Activated T-helper 2 cell treated with anti-CD3 and anti-CD28 coated beads, Interferon-gamma antibody, Interleukin-2, Interleukin-4, amounts not matched to agents 10 μg/mL and 5 μg/mL and 100 μg/mL, durations not matched to agents 14 hours and 24 hours and 36 hours (primary cell): Measurements from ENCODE around the gene MINK1. TPM values are rescaled to one million over a fixed set of nuclear protein-coding genes. Genes with fewer than 3 reads are reported as not detected.

ENCODE experiments used
- DNase-seq: peaks from one replicate; pipeline ENCODE4 v3.0.0; 2021; ENCODE audit warnings: low spot score
- H3K27ac Mint-ChIP-seq: one replicate; pipeline ENCODE4 v1.8.0; 2021; ENCODE audit warnings: mixed read lengths
- H3K27me3 Mint-ChIP-seq: one replicate; pipeline ENCODE4 v1.8.0; 2021; ENCODE audit warnings: low read depth, mixed read lengths
- H3K36me3 Mint-ChIP-seq: one replicate; pipeline ENCODE4 v1.8.0; 2021; ENCODE audit warnings: low read depth, mixed read lengths
- H3K4me1 Mint-ChIP-seq: one replicate; pipeline ENCODE4 v1.8.0; 2021; ENCODE audit warnings: low read depth, mixed read lengths
- H3K4me3 Mint-ChIP-seq: one replicate; pipeline ENCODE4 v1.8.0; 2021; ENCODE audit warnings: low read depth, mild to moderate bottlenecking, moderate library complexity, mixed read lengths
- H3K9me3 Mint-ChIP-seq: one replicate; pipeline ENCODE4 v1.8.0; 2021; ENCODE audit warnings: mixed read lengths
- intact Hi-C: fragments of 100-400 bp; cut with micrococcal nuclease; formaldehyde crosslinking; loops from one replicate; pipeline ENCODE4 v1.15.1; 2023
- total RNA-seq: library from RNA; stranded (reverse); gene quantifications from 2 replicates; pipeline ENCODE4 v1.2.3, GENCODE V29; 2022

The MINK1 gene
- total RNA-seq, 1 donor from 2014 or later, result 69.7 TPM

GRCh38 chr17:4842376-4842775 lies 9.2 kb downstream of the MINK1 start:
- H3K36me3 Mint-ChIP-seq, result peaks cover 17% of the 10 kb centered on the region
- no peaks in the 10 kb centered on the region for H3K27me3 Mint-ChIP-seq
- H3K9me3 Mint-ChIP-seq, result no peaks in the 10 kb centered on the region
- intact Hi-C loops, result no loop called here
- peaks cover 31% of the 10 kb centered on the region for H3K4me1 Mint-ChIP-seq
- no peak overlapping the region for H3K4me3 Mint-ChIP-seq
- DNase-seq, result no peak
- no peak overlapping the region for H3K27ac Mint-ChIP-seq

- no peaks in the 10 kb centered on the region for H3K9me3 Mint-ChIP-seq
- H3K27me3 Mint-ChIP-seq, result no peaks in the 10 kb centered on the region
- no peak overlapping the region for H3K27ac Mint-ChIP-seq
- H3K4me3 Mint-ChIP-seq, result no peak overlapping the region
- intact Hi-C loops, result no loop called here
- H3K4me1 Mint-ChIP-seq, result peaks cover 27% of the 10 kb centered on the region
- no peak for DNase-seq
- H3K36me3 Mint-ChIP-seq, result peaks cover 13% of the 10 kb centered on the region
Measured at GRCh38 chr17:4843321-4844000, 10.3 kb downstream of the MINK1 start.

GRCh38 chr17:4845118-4845517 lies 12.0 kb downstream of the MINK1 start:
- H3K4me1 Mint-ChIP-seq, result peaks cover 21% of the 10 kb centered on the region
- H3K9me3 Mint-ChIP-seq, result no peaks in the 10 kb centered on the region
- H3K4me3 Mint-ChIP-seq, result no peak overlapping the region
- H3K36me3 Mint-ChIP-seq, result peaks cover 9% of the 10 kb centered on the region
- DNase-seq, result no peak
- no peaks in the 10 kb centered on the region for H3K27me3 Mint-ChIP-seq
- no peak overlapping the region for H3K27ac Mint-ChIP-seq
- intact Hi-C loops, result no loop called here

GRCh38 chr17:4846635-4847390 lies 13.7 kb downstream of the MINK1 start:
- no peak for DNase-seq
- intact Hi-C loops, result no loop called here
- no peak overlapping the region for H3K27ac Mint-ChIP-seq
- no peak overlapping the region for H3K4me3 Mint-ChIP-seq
- H3K4me1 Mint-ChIP-seq, result peaks cover 9% of the 10 kb centered on the region
- no peaks in the 10 kb centered on the region for H3K27me3 Mint-ChIP-seq
- peaks cover under 1% of the 10 kb centered on the region for H3K9me3 Mint-ChIP-seq
- no peaks in the 10 kb centered on the region for H3K36me3 Mint-ChIP-seq

GRCh38 chr17:4849011-4849536 lies 15.9 kb downstream of the MINK1 start:
- Mint-ChIP-seq H3K27ac (no peak overlapping the region), H3K4me1 (peaks cover 10% of the 10 kb centered on the region), H3K9me3 (peaks cover 7% of the 10 kb centered on the region), H3K4me3 (no peak overlapping the region), H3K36me3 (peaks cover 10% of the 10 kb centered on the region), H3K27me3 (no peaks in the 10 kb centered on the region)
- intact Hi-C loops, result no loop called here
- DNase-seq, result no peak

- Mint-ChIP-seq H3K36me3 (peaks cover 15% of the 10 kb centered on the region), H3K4me1 (peaks cover 10% of the 10 kb centered on the region), H3K27me3 (no peaks in the 10 kb centered on the region), H3K4me3 (no peak overlapping the region), H3K9me3 (peaks cover 7% of the 10 kb centered on the region), H3K27ac (no peak overlapping the region)
- no peak for DNase-seq
- intact Hi-C loops, result no loop called here
Measured at GRCh38 chr17:4850246-4850645, 17.1 kb downstream of the MINK1 start.

- Mint-ChIP-seq H3K9me3 (peaks cover 7% of the 10 kb centered on the region), H3K27me3 (no peaks in the 10 kb centered on the region), H3K4me1 (peaks cover 10% of the 10 kb centered on the region), H3K4me3 (no peak overlapping the region), H3K27ac (no peak overlapping the region), H3K36me3 (peaks cover 17% of the 10 kb centered on the region)
- intact Hi-C loops, result no loop called here
- no peak for DNase-seq
Measured at GRCh38 chr17:4851084-4851483, 17.9 kb downstream of the MINK1 start.

- H3K4me1 Mint-ChIP-seq, result peaks cover 11% of the 10 kb centered on the region
Measured at GRCh38 chr17:4852567-4853207, 19.5 kb downstream of the MINK1 start.

GRCh38 chr17:4853208-4853671 lies 20.1 kb downstream of the MINK1 start:
- peaks cover 28% of the 10 kb centered on the region for H3K36me3 Mint-ChIP-seq
- H3K27ac Mint-ChIP-seq, result no peak overlapping the region
- H3K9me3 Mint-ChIP-seq, result peaks cover 7% of the 10 kb centered on the region
- DNase-seq, result no peak
- no peak overlapping the region for H3K4me3 Mint-ChIP-seq
- intact Hi-C loops, result no loop called here
- H3K4me1 Mint-ChIP-seq, result peaks cover 14% of the 10 kb centered on the region
- no peaks in the 10 kb centered on the region for H3K27me3 Mint-ChIP-seq

More at GRCh38 chr17:4852567-4853207, 19.5 kb downstream of the MINK1 start:
- Mint-ChIP-seq H3K27ac (peak overlapping the region; percentile 21), H3K4me3 (no peak overlapping the region), H3K9me3 (peaks cover 7% of the 10 kb centered on the region), H3K36me3 (peaks cover 28% of the 10 kb centered on the region), H3K27me3 (no peaks in the 10 kb centered on the region)
- DNase-seq, result no peak
- intact Hi-C loops, result no loop called here

GRCh38 chr17:4854111-4854681 lies 21.1 kb downstream of the MINK1 start:
- no peak overlapping the region for H3K4me3 Mint-ChIP-seq

GRCh38 chr17:4856271-4856936 lies 23.3 kb downstream of the MINK1 start:
- H3K36me3 Mint-ChIP-seq, result peaks cover 28% of the 10 kb centered on the region
- no peak for DNase-seq
- intact Hi-C loops, result no loop called here
- H3K4me1 Mint-ChIP-seq, result peaks cover 9% of the 10 kb centered on the region
- peaks cover 7% of the 10 kb centered on the region for H3K9me3 Mint-ChIP-seq
- H3K27ac Mint-ChIP-seq, result no peak overlapping the region
- no peak overlapping the region for H3K4me3 Mint-ChIP-seq
- H3K27me3 Mint-ChIP-seq, result no peaks in the 10 kb centered on the region

More at GRCh38 chr17:4854111-4854681, 21.1 kb downstream of the MINK1 start:
- intact Hi-C loops, result no loop called here
- no peak for DNase-seq
- Mint-ChIP-seq H3K27ac (no peak overlapping the region), H3K27me3 (no peaks in the 10 kb centered on the region), H3K36me3 (peaks cover 28% of the 10 kb centered on the region), H3K9me3 (peaks cover 7% of the 10 kb centered on the region), H3K4me1 (peaks cover 15% of the 10 kb centered on the region)

GRCh38 chr17:4856937-4857314 lies 23.8 kb downstream of the MINK1 start:
- H3K4me1 Mint-ChIP-seq, result peaks cover 9% of the 10 kb centered on the region
- no peak overlapping the region for H3K4me3 Mint-ChIP-seq
- intact Hi-C loops, result no loop called here
- H3K36me3 Mint-ChIP-seq, result peaks cover 27% of the 10 kb centered on the region
- H3K27ac Mint-ChIP-seq, result no peak overlapping the region
- no peak for DNase-seq
- H3K27me3 Mint-ChIP-seq, result no peaks in the 10 kb centered on the region
- peaks cover 6% of the 10 kb centered on the region for H3K9me3 Mint-ChIP-seq
